Measurements from ENCODE around the gene TMEM256.

GRCh38 chr17:7443499-7444485 lies 39.9 kb upstream of the TMEM256 start:
- no peak for TF ChIP-seq SIN3A (IDR thresholded peaks at IDR 0.05; ENCODE audit: borderline replicate concordance, insufficient read depth, low read length)
- TF ChIP-seq POLR2AphosphoS5 (IDR thresholded peaks at IDR 0.05; ENCODE audit: low read depth, low read length) = no peak
- TF ChIP-seq TAF1 (IDR thresholded peaks at IDR 0.05; ENCODE audit: borderline replicate concordance, insufficient read depth, low read length) = no peak
